GM21360 (cell line): ENCODE data around the gene L3MBTL4.
"Not testable (repeated sequence)": the region's sequence is repeated elsewhere in the genome, so short reads cannot be mapped to it uniquely, and the experiment has no call there.

Experiments
- ATAC-seq: cut with Tn5 transposase; IDR thresholded peaks from one replicate; pipeline ENCODE4 v1.9.1; 2021; ENCODE audit warnings: mild to moderate bottlenecking, moderate library complexity; ENCODE audit not compliant: unreplicated experiment

Gene L3MBTL4

DNA sequence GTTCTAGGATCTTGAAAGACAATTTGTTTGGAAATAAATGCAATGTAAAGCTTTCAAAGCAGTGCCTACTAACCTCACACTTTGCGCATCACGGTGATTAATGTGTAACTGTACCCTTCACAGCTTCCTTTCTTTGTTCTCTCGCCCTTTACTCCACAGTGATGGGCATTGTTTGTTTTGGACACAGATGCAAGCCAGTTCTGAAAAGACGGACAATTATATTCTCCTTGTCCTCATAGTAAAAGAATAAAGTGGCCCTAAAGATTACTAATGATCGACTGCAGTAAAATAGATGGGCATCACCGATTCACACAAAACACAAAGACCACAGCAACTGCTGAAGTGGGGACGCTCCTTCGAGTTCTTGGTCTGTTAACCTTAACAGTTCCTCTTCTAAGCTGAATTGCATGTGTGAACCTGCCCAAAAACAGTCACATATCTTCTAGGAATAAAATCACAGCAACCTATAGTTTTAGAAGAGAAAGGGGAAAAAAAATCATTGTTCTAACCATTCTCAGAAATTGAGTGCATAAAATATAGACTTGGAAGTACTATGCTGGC is 7.7 kb downstream of the L3MBTL4 start:
- no peak for ATAC-seq

- no peak for ATAC-seq
Observed at GRCh38 chr18:6406075-6406909, 8.4 kb downstream of the L3MBTL4 start.

DNA sequence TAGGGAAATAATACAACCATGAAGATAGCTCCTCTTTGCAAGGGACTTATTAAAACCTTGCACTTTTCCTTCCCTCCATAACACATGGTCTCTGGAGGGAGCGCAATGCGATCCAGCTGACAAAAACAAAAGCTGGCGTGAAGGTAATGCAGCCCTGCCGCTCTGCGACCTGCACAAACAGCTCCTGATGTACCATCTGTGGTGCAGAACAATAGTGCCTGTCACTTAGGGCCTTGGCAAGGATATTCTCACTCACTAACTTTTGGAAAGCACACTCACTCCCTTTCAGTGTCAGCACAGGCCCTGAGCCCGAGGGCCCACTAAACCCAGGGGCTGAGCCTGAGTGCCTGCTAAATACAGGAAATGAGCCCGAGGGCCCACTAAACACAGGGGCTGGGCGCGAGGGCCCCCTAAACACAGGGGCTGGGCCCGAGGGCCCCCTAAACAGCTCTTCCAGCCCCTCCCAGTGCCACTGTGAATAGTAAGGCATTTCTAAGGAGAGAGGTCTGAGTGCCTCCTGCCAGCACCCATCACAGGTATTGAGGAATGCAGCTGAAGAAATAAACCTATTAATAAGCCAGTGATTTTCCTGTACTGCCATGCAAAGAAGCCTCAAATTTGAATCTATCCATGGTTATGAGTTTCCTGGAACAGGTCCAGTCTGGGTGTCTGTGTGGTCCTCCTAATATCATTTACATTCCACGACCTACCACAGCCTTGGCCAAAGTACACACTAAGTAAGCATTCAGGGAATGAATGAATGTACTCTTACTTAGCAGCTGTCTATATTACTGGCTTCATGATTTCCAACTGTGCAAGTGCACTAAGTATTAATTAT is 9.3 kb downstream of the L3MBTL4 start:
- no peak for ATAC-seq

- no peak for ATAC-seq
Observed at GRCh38 chr18:6404834-6405233, 9.9 kb downstream of the L3MBTL4 start.

DNA sequence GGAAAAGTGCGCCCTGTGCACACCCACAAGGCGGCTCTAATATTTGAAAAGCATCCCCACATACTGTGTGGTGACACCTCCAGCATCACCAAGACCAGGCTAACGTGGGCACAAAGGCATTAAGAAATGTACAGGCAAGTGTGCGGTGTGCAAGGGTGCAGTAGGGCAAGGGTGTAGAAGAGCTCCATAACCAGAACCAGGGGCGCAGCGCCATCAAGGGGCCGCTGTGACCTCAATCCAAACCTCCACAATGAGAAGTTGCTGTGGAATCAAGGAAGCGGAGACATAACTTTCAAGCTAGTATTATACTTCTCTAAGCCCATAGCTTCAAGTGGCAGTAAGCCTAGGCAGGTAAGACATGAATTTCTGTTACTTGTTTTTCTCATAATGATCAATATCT is 13.0 kb downstream of the L3MBTL4 start:
- ATAC-seq = no peak

GRCh38 chr18:6399776-6400175 is 14.9 kb downstream of the L3MBTL4 start:
- ATAC-seq = no peak

GRCh38 chr18:6397931-6398566 is 16.7 kb downstream of the L3MBTL4 start:
- no peak for ATAC-seq

GRCh38 chr18:6396847-6397246 is 17.9 kb downstream of the L3MBTL4 start:
- no peak for ATAC-seq

DNA sequence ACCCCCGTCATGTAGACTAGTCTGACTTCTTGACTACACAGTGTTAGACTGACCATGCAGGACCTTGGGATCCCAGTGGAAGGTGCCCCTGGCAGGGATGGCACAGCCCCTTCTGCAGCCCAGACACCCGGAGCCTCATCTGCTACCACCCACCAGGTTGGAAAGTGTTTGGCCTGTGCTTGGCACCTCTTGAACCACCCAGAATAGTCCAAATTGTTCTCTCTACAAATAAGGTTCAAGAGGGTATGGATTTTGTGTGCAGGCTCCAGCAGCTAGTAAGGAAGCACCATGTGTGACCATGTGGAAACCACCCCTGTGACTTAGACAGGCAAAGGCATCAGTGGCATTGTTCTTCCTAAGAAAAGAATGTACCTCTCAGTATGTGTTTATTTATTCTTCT is 18.4 kb downstream of the L3MBTL4 start:
- no peak for ATAC-seq

DNA sequence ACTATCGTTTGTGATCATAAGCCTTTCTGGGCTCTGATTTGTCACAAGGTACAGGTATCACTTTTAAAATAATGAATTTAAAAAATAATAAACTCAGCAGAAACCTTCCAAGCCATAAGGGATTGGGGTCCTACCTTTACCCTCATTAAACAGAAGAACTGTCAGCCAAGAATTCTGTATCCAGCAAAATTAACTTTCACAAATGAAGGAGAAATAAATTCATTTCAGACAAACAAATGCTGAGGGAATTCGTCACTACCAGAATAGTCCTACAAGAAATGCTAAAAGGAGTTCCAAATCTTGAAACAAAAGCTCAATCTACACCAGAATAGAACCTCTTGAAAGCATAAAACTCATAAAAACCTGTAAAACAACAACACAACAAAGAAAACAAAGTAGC is 25.7 kb downstream of the L3MBTL4 start:
- ATAC-seq = no peak

GRCh38 chr18:6382963-6383362 is 31.7 kb downstream of the L3MBTL4 start:
- ATAC-seq = no peak

DNA sequence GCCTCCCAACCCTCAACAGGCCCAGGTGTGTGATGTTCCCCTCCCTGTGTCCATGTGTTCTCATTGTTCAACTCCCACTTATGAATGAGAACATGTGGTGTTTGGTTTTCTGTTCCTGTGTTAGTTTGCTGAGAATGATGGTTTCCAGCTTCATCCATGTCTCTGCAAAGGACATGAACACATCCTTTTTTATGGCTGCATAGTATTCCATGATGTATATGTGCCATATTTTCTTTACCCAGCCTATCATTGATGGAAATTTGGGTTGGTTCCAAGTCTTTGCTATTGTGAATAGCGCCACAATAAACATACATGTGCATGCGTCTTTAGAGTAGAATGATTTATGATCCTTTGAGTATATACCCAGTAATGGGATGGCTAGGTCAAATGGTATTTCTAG is 37.2 kb downstream of the L3MBTL4 start:
- ATAC-seq = not testable (repeated sequence)

GRCh38 chr18:6376433-6377229 is 38.1 kb downstream of the L3MBTL4 start:
- ATAC-seq = no peak

GRCh38 chr18:6374935-6375529 is 39.7 kb downstream of the L3MBTL4 start:
- no peak for ATAC-seq

- ATAC-seq = no peak
Observed at GRCh38 chr18:6374340-6374739, 40.4 kb downstream of the L3MBTL4 start.

- ATAC-seq = no peak
Observed at GRCh38 chr18:6373187-6373586, 41.5 kb downstream of the L3MBTL4 start.

DNA sequence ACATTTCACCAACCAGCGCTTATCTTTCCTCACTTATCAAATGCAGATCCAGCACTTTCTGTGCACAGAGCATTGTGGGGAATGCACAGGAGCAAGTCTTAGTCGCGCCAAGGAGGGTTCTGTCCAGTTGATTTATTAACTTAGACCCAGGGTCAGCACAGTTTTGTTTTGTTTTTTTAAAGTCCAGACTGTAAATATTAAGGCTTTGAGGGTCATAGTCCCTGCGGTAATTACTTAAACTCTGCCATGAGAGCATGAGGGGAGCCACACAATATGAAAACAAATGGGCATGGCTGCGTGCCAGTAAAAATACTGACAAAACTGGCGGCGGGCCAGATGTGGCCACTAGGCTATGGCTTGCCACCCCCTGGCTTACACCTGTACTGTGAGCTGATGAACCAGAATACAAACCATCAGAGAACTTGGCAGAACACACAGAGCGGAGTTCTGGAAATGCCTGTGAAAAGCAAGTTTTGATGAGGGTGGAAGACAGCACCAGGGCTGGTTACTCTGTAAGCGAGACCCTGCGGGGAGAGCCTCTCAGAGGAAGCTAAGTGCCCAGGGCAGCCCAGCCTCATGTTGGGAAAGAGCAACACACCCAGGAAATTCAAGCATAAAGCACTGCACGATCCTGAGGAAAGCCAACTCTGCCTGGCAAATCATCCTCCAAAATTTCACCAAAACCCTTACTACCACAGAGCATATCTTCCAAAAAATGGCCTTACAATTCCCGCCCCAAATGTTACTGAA is 43.6 kb downstream of the L3MBTL4 start:
- no peak for ATAC-seq

- ATAC-seq = no peak
Observed at GRCh38 chr18:6370410-6370809, 44.3 kb downstream of the L3MBTL4 start.

GRCh38 chr18:6368017-6368416 is 46.7 kb downstream of the L3MBTL4 start:
- ATAC-seq = no peak
